Raji (cell line): ENCODE measurements around the gene CARMIL1.

ENCODE experiments used
- POLR2A ChIP-seq: IDR thresholded peaks from 2 replicates; pipeline ENCODE4 v1.6.1; 2011; ENCODE audit warnings: low read depth, low read length, control low read depth; ENCODE audit not compliant: insufficient read depth

The CARMIL1 gene

GRCh38 chr6:25359891-25360290, 80.7 kb downstream of the CARMIL1 start:
- TF ChIP-seq POLR2A, result no peak

GRCh38 chr6:25360621-25361020, 81.4 kb downstream of the CARMIL1 start:
- TF ChIP-seq POLR2A, result no peak

DNA sequence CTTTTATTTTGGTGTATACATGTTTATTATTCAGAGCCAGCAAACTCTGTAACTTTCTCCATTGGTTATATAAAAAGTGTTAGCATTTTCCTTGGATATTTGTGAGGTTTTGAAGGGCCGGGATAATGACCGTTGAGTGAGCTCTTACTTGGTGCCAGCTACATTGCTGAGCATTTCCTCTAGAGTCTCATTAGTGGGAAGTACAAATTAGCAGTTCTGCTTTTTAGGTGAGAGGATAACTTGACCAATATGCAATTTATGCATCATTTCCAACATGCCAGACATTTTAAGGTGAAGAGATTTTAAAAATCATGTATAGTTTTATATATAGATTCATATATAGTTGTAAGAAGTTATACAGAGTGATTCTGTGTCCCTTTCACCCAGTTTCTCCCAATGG, 84.3 kb downstream of the CARMIL1 start:
- no peak for TF ChIP-seq POLR2A

DNA sequence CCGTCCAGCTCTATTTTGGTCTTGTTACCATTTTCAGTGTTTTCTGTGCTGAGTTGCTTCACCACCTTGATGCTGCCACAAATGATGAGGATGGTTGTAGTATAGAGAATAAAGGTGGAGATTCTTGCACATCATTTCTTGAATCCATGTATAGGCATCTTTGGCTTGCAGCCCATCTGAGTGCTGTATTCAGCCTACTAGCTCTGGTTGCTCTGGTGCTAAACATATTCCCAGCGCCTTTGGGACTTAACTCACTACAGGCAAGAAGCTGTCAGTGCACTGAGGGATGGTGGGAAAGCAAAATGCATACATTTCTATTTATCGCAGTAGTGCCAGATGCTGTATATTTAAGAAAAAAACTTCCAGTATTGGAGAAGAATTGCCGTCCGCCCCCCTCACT, 86.0 kb downstream of the CARMIL1 start:
- no peak for TF ChIP-seq POLR2A

DNA sequence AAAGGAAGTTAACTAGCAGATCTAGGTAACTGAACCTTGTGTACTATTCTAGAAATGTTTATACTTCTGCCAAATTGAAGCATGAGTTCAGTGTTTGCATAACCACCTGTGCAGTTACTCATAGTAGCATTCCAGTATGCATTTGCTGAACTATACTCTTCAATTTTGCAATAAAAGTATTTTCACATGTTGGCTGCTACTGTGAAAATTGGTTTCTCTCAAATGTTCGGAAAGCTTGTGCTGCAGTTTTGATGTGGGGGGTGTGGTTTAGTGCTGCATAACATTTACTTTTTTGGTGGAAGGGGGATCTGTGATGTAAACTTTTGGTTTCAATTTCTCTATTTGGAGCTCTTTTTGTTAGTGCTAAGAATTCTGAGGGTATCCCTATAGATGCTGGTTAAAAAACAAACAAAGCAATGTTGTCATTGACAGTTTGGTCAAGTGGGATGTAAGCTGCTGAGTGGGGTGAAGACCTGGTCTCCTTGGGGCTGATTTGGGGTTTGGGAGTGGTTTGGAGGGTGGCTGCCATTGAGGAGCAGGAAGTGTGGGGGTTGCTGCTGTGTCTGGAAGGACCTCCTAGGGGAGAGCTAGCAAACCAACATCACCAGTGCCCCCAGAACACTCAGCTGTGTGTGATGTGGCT, 87.8 kb downstream of the CARMIL1 start:
- TF ChIP-seq POLR2A, result no peak

DNA sequence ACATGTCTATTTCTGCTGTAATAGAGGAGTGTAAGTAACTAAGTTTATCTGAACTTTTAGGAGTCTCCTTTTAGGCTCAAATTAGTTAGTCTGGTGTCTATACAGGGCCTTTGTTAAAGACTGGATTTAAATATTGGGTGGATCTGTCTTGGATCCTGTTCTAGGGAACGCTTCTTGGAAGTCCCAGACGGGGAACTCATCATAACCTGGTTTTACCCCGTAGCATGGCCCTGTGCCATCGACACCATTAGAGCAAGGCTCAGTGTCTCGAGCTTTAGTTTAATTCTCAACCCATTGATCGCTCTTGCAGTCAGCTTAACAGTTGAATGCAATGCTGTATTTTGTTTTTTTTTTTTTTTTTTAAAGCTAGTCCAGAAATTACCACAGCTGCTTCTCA, 89.9 kb downstream of the CARMIL1 start:
- TF ChIP-seq POLR2A, result no peak

- no peak for TF ChIP-seq POLR2A
These were observed 90.4 kb downstream of the CARMIL1 start for GRCh38 chr6:25369433-25370177.

GRCh38 chr6:25370178-25371036, 91.2 kb downstream of the CARMIL1 start:
- TF ChIP-seq POLR2A, result no peak

DNA sequence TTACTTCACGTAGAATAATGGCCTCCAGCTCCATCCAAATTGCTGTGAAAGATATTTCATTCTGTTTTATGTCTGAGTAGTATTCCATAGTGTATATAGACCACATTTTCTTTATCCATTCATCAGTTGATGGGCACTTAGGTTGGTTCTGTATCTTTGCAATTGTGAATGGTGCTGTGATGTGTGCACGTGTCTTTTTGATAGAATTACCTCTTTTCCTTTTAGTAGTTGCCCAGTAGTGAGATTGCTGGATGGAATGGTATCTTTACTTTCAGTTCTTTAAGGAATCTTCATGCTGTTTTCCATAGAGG, 91.8 kb downstream of the CARMIL1 start:
- TF ChIP-seq POLR2A, result no peak

- no peak for TF ChIP-seq POLR2A
These were observed 96.0 kb downstream of the CARMIL1 start for GRCh38 chr6:25375125-25375524.

GRCh38 chr6:25377664-25378063, 98.5 kb downstream of the CARMIL1 start:
- peak; percentile 44; the same call in 1 of the 2 replicates for TF ChIP-seq POLR2A

DNA sequence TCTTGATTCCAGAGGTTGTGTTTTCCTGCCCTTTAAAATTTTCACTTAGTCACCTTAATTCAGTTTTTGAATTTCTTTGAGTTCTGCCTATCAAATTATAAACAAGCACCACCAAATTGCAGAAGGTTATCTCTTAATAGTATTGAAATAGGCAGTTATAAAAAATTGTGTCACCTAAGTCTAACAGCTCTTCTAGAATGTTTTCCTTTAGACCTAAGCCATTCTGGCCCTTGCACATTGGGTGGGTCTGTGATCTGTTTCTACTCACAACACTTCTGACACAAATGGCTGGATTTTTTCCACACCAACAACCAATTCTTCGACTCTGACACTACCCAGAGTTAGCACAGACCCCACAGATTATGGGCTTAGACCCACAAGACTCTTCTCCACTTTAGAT, 101.9 kb downstream of the CARMIL1 start:
- TF ChIP-seq POLR2A, result no peak

DNA sequence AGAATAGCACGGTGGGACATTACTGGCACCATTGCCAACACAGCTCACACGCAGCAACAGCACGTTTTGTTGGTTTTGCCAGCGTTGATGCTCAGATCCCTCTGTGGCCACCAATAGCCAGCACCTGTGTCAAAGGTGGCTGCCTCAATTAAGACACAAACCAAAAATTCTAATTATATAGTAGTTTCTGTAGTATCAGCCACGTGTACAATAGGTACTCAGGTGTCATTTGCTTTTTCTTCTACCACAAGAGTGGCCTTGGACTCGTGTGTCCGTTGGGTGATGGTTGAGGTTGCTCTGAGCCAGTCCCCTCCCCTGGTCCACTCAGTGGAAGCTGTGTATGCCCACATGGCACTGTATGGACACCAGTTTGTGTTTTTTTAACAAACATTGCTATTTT, 105.1 kb downstream of the CARMIL1 start:
- TF ChIP-seq POLR2A, result no peak

DNA sequence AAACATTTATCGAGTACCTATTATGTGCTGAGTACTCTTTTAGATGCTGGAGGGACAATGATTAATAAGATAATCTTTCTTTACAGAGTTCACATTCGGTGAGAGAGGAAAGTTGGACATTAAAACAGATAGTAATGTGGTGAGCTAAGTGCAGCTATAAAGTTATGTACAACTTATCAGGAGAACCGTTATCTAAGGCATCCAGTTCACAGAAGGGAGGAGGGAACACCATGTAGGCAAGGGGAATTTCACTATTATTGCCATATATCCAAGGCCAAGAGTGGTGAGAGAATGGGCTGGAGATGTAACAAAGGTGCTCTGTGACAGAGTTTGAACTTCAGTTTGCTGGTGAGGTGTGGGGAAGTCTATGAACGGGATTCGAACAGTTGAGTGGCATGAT, 105.8 kb downstream of the CARMIL1 start:
- TF ChIP-seq POLR2A, result no peak

DNA sequence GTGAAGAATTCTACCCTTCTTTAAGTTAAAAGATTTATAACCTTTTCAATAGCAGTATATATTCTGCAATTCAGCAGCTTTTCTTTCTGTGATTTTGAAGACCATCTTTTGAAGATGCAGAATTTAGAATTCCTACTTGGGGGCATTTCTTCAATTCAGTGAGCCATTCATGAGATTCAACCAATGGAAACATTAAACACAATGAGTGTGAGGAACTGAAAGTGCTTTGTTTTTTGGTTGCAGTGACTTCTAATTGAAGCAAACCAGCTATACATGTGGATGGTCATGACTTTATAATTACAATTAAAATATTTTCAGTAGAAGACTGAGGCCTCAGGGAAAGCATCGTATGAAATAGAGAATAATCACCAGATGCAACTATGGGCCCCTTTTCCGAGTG, 108.3 kb downstream of the CARMIL1 start:
- TF ChIP-seq POLR2A, result no peak

GRCh38 chr6:25387911-25388310, 108.7 kb downstream of the CARMIL1 start:
- TF ChIP-seq POLR2A, result no peak

DNA sequence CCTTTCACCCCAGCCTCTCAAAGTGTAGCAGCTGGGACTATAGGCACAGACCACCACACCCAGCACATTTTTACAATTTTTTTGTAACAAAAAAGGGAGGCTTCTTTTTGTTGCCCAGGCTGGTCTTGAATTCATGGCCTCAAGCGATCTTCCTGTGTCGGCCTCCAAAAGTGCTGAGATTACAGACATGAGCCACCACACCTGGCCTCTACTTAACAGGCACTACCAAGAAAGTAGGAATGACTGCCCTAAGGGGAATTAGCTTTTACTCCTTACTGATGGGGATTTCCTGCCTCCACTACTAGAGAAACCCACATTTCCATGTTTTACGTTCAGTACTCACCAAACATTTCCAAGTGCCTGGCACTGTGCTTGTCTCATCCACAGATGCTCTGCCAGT, 109.6 kb downstream of the CARMIL1 start:
- no peak for TF ChIP-seq POLR2A

DNA sequence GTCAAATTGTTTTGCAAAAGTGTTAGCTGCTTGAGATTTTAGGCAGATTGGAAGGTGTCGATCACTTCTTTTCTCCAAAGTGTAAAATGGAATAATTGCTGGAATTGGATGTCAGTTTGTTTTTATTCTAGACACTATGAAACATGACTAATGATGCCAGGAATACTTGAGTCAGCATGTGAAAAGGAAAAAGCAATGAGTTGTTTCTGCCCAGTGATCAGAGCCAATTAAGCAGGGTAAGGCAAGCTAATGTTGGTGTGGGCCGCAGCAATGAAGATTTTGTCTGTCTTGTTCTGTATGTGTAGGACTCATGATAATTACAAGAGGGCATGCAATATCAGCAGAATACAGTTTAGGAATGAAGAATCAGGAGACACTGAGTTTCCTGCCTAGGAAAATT, 110.3 kb downstream of the CARMIL1 start:
- TF ChIP-seq POLR2A, result no peak
